H1 (cell line): Measurements from ENCODE around the gene CHMP6. TPM values are rescaled to one million over a fixed set of nuclear protein-coding genes. Genes with fewer than 3 reads are reported as not detected.

ENCODE experiments used
- CTCF ChIA-PET: fragments of 300-600 bp; sonication (Branson Sonifier 250); formaldehyde crosslinking; loops from one replicate; lab custom pipeline; 2021; ENCODE audit not compliant: partially characterized antibody; lab: Charles Lee
- POLR2A ChIA-PET: fragments of 300-600 bp; sonication (Branson Sonifier 250); formaldehyde crosslinking; loops from one replicate; lab custom pipeline; 2021; ENCODE audit warnings: inconsistent platforms; ENCODE audit not compliant: partially characterized antibody; lab: Charles Lee
- DNase-seq, 2 experiments: peaks; one replicate each; pipeline versions ENCODE4 v3.0.0 to v3.0.0-alpha.2; 2010 to 2022; ENCODE audit warnings: low spot score in 2 of 2, low read depth in 1 of 2, mixed read lengths in 1 of 2
- FAIRE-seq: peaks from 2 replicates; lab custom pipeline; 2011; peaks lifted over from hg19 to GRCh38; lab: Jason Lieb, UNC
- H2AFZ ChIP-seq: 2 replicates; pipeline ENCODE4 v1.8.1; 2012; ENCODE audit warnings: low read length, inconsistent platforms
- H2AK5ac ChIP-seq: 2 replicates; pipeline ENCODE4 v1.6.1; 2013; ENCODE audit warnings: low read depth, low read length
- H2BK120ac ChIP-seq: replicated peaks from 2 replicates; pipeline ENCODE3; 2013; ENCODE audit warnings: low read depth, low read length, inconsistent platforms
- H2BK12ac ChIP-seq: 2 replicates; pipeline ENCODE4 v1.6.1; 2013; ENCODE audit warnings: low read depth, low read length
- H2BK15ac ChIP-seq: 2 replicates; pipeline ENCODE4 v1.6.1; 2013; ENCODE audit warnings: low read length
- H2BK20ac ChIP-seq: 2 replicates; pipeline ENCODE4 v1.6.1; 2013; ENCODE audit warnings: low read length
- H2BK5ac ChIP-seq: 2 replicates; pipeline ENCODE4 v1.6.1; 2013; ENCODE audit warnings: low read depth, low read length
- H3K14ac ChIP-seq: 2 replicates; pipeline ENCODE4 v1.6.1; 2013; ENCODE audit warnings: inconsistent platforms; ENCODE audit not compliant: insufficient read length
- H3K18ac ChIP-seq: 2 replicates; pipeline ENCODE4 v1.6.1; 2013; ENCODE audit warnings: low read length; ENCODE audit errors: extremely low read depth
- H3K23ac ChIP-seq: 2 replicates; pipeline ENCODE4 v1.6.1; 2013; ENCODE audit warnings: inconsistent platforms; ENCODE audit not compliant: insufficient read length
- H3K23me2 ChIP-seq: 2 replicates; pipeline ENCODE4 v1.6.1; 2013; ENCODE audit warnings: low read depth, low read length
- H3K27ac ChIP-seq: 2 replicates; pipeline ENCODE4 v1.6.1; 2011; ENCODE audit warnings: low read depth, low read length, inconsistent platforms
- H3K27me3 ChIP-seq, 4 experiments: replicated peaks in 1 of 4; 1 replicate in 1 of 4; 2 replicates in 3 of 4; pipeline versions ENCODE4 v1.6.1 to v1.8.1; 2011 to 2013; ENCODE audit warnings: low read length in 3 of 4, mild to moderate bottlenecking in 3 of 4, inconsistent platforms in 2 of 4, mixed read lengths in 2 of 4, moderate library complexity in 1 of 4; ENCODE audit not compliant: control insufficient read depth in 3 of 4, insufficient read depth in 3 of 4; ENCODE audit errors: extremely low read depth in 1 of 4
- H3K36me3 ChIP-seq, 4 experiments: 2 replicates each; pipeline versions ENCODE4 v1.6.1 to v1.8.1; 2011 to 2013; ENCODE audit warnings: mild to moderate bottlenecking in 4 of 4, low read length in 3 of 4, moderate library complexity in 2 of 4, control low read depth in 1 of 4, inconsistent platforms in 1 of 4; ENCODE audit not compliant: insufficient read depth in 4 of 4, control insufficient read depth in 2 of 4
- H3K4ac ChIP-seq: replicated peaks from 2 replicates; pipeline ENCODE3; 2013; ENCODE audit warnings: low read length, low read depth, mixed read lengths, inconsistent platforms; ENCODE audit not compliant: insufficient read length
- H3K4me1 ChIP-seq, 4 experiments: replicated peaks in 1 of 4; 1 replicate in 1 of 4; 2 replicates in 3 of 4; pipeline versions ENCODE4 v1.6.1 to v1.8.1; 2011 to 2013; ENCODE audit warnings: low read length in 3 of 4, inconsistent platforms in 2 of 4, mixed read lengths in 1 of 4; ENCODE audit not compliant: insufficient read depth in 4 of 4, control insufficient read depth in 3 of 4
- H3K4me2 ChIP-seq, 2 experiments: 2 replicates each; pipeline versions ENCODE4 v1.6.1 to v1.8.1; 2011 to 2013; ENCODE audit warnings: low read depth in 2 of 2, low read length in 2 of 2, control low read depth in 1 of 2, inconsistent platforms in 1 of 2, mild to moderate bottlenecking in 1 of 2; ENCODE audit not compliant: insufficient read depth in 1 of 2
- H3K4me3 ChIP-seq, 4 experiments: fragments of 200-600, 300-600 bp in 1 of 4; sonication (generic), shearing (Covaris generic), sonication (Bioruptor Twin) in 1 of 4; 2 replicates each; pipeline versions ENCODE4 v1.5.1 to v1.8.1; 2011 to 2016; ENCODE audit warnings: low read length in 4 of 4, low read depth in 3 of 4, control low read depth in 2 of 4, inconsistent platforms in 2 of 4, mild to moderate bottlenecking in 2 of 4, mixed read lengths in 1 of 4, moderate library complexity in 1 of 4; ENCODE audit not compliant: insufficient read depth in 2 of 4; ENCODE audit errors: extremely low read depth in 1 of 4
- H3K56ac ChIP-seq: replicated peaks from 2 replicates; pipeline ENCODE3; 2013; ENCODE audit warnings: low read depth, mild to moderate bottlenecking, mixed read lengths, low read length, inconsistent platforms; ENCODE audit not compliant: insufficient read length
- H3K79me1 ChIP-seq: 2 replicates; pipeline ENCODE4 v1.6.1; 2013; ENCODE audit warnings: low read depth, low read length, control low read depth
- H3K79me2 ChIP-seq, 2 experiments: 2 replicates each; pipeline versions ENCODE4 v1.6.1 to v1.8.1; 2012 to 2013; ENCODE audit warnings: low read length in 2 of 2, mild to moderate bottlenecking in 2 of 2, inconsistent platforms in 1 of 2; ENCODE audit not compliant: insufficient read depth in 2 of 2, control insufficient read depth in 1 of 2
- H3K9ac ChIP-seq, 4 experiments: replicated peaks in 1 of 4; 1 replicate in 1 of 4; 2 replicates in 3 of 4; pipeline versions ENCODE4 v1.6.1 to v1.8.1; 2011 to 2013; ENCODE audit warnings: low read depth in 3 of 4, low read length in 3 of 4, control low read depth in 2 of 4, mild to moderate bottlenecking in 2 of 4, moderate library complexity in 2 of 4, inconsistent platforms in 1 of 4; ENCODE audit errors: extremely low read depth in 1 of 4
- H3K9me3 ChIP-seq, 2 experiments: 2 replicates each; pipeline versions ENCODE4 v1.6.1 to v1.8.1; 2012 to 2013; ENCODE audit warnings: mild to moderate bottlenecking in 2 of 2, moderate library complexity in 2 of 2, control low read depth in 1 of 2, inconsistent platforms in 1 of 2, low read depth in 1 of 2, low read length in 1 of 2, mixed read lengths in 1 of 2; ENCODE audit not compliant: insufficient read depth in 2 of 2
- H4K20me1 ChIP-seq, 2 experiments: replicated peaks in 1 of 2; 2 replicates each; pipeline versions ENCODE3 to v1.8.1; 2011 to 2013; ENCODE audit warnings: inconsistent platforms in 2 of 2, low read length in 2 of 2, mild to moderate bottlenecking in 1 of 2; ENCODE audit not compliant: insufficient read depth in 2 of 2, control insufficient read depth in 1 of 2
- H4K5ac ChIP-seq: 2 replicates; pipeline ENCODE4 v1.6.1; 2013; ENCODE audit warnings: low read length, low read depth, mixed read lengths, inconsistent platforms; ENCODE audit not compliant: insufficient read length
- H4K8ac ChIP-seq: 2 replicates; pipeline ENCODE4 v1.8.0; 2013; ENCODE audit warnings: mild to moderate bottlenecking, moderate library complexity, low read length, inconsistent platforms; ENCODE audit not compliant: insufficient read depth; ENCODE audit errors: extremely low read depth
- H4K91ac ChIP-seq: replicated peaks from 2 replicates; pipeline ENCODE3; 2013; ENCODE audit warnings: low read length, mixed read lengths, inconsistent platforms; ENCODE audit not compliant: insufficient read length
- ASH2L ChIP-seq: fragments of 200-600, 300-600 bp; sonication (generic); IDR thresholded peaks from one replicate; pipeline ENCODE4 v1.7.1; 2017; ENCODE audit warnings: low read length
- BRCA1 ChIP-seq: IDR thresholded peaks from 2 replicates; pipeline ENCODE4 v1.6.1; 2012; ENCODE audit warnings: low read depth, low read length, improper control_type of control experiment
- CBX5 ChIP-seq: fragments of 300-800, 300-1000 bp; sonication (generic); IDR thresholded peaks from 2 replicates; pipeline ENCODE4 v1.7.1; 2016; ENCODE audit warnings: antibody characterized with exemption, low read length, low read depth
- CEBPB ChIP-seq: IDR thresholded peaks from 2 replicates; pipeline ENCODE4 v1.6.1; 2012; ENCODE audit warnings: low read depth, low read length
- CTBP2 ChIP-seq: IDR thresholded peaks from 2 replicates; pipeline ENCODE4 v1.7.0; 2011; ENCODE audit warnings: borderline replicate concordance, mild to moderate bottlenecking, moderate library complexity, mixed read lengths, low read length; ENCODE audit not compliant: insufficient read depth, insufficient read length
- HDAC6 ChIP-seq: IDR thresholded peaks from one replicate; pipeline ENCODE4 v1.7.1; 2012; ENCODE audit warnings: low read depth, mild to moderate bottlenecking, inconsistent platforms, low read length, moderate library complexity
- KDM4A ChIP-seq: IDR thresholded peaks from one replicate; pipeline ENCODE4 v1.7.1; 2012; ENCODE audit warnings: low read depth, mild to moderate bottlenecking, moderate library complexity, low read length, inconsistent platforms; ENCODE audit not compliant: severe bottlenecking
- SIX5 ChIP-seq: IDR thresholded peaks from 2 replicates; pipeline ENCODE4 v1.6.1; 2011; ENCODE audit warnings: mild to moderate bottlenecking, low read depth, low read length
- SP4 ChIP-seq: IDR thresholded peaks from 2 replicates; pipeline ENCODE4 v1.6.1; 2012; ENCODE audit warnings: low read length, inconsistent platforms
- TCF12 ChIP-seq: IDR thresholded peaks from 2 replicates; pipeline ENCODE4 v1.6.1; 2011; ENCODE audit warnings: low read depth, mild to moderate bottlenecking, low read length
- TEAD4 ChIP-seq: IDR thresholded peaks from 2 replicates; pipeline ENCODE4 v1.6.1; 2012; ENCODE audit warnings: low read depth, low read length, inconsistent platforms, mixed read lengths
- WGBS, 2 experiments: shearing (Covaris generic) in 1 of 2; methylation state at CpG; one replicate each; pipeline versions ENCODE4 v1.1.6 to v1.1.7; 2013 to 2015; ENCODE audit warnings: low lambda C conversion rate in 2 of 2, mixed read lengths in 2 of 2, inconsistent platforms in 1 of 2, low coverage in 1 of 2, missing lambda C conversion rate in 1 of 2; ENCODE audit not compliant: insufficient replicate concordance in 2 of 2, insufficient coverage in 1 of 2, insufficient read length in 1 of 2; ENCODE audit errors: extremely low coverage in 1 of 2, missing lambda C conversion rate in 1 of 2; 5-methylcytosine and 5-hydroxymethylcytosine counted together
- polyA plus RNA-seq, 7 experiments: library from polyadenylated mRNA; depleted of rRNA in 3 of 7; stranded (reverse) in 5 of 7; unstranded in 2 of 7; fragments of >200 nt in 5 of 7; fragments of 200-250 nt in 2 of 7; gene quantifications; 1 replicate in 5 of 7; 2 replicates in 1 of 7; 4 replicates in 1 of 7; pipeline versions ENCODE4 v1.2.1 to v1.2.3, GENCODE V29; 2011 to 2013; ENCODE audit warnings: missing spikeins in 2 of 7, mixed read lengths in 2 of 7
- total RNA-seq: library from RNA; stranded (reverse); fragmentation: NEBNext Ultra II Directional; extraction: Animal tissue kit (Norgen Biotek cat#: 25700); gene quantifications from 2 replicates; pipeline ENCODE4 v1.2.1, GENCODE V29; 2021

Gene CHMP6
- total and polyA plus RNA-seq, 2 of the 8 experiments (the other 6 are each of a cell fraction or from before 2014, with no cell fraction given), result 15.7 to 24.3 TPM

- Histone ChIP-seq H4K91ac (no peak overlapping the region), H2BK20ac (no peak overlapping the region), H2BK5ac (no peak overlapping the region), H3K4me2 (no peak overlapping the region), H2BK120ac (no peak overlapping the region), H3K9ac (no peak overlapping the region), H3K4me1 (peaks cover 0 to 3% (median 0%) of the 10 kb centered on the region in 4 experiments; a peak in 3 of 7 replicates), H3K56ac (no peak overlapping the region), H3K79me1 (no peaks in the 10 kb centered on the region), H3K4me3 (no peak overlapping the region), H2AFZ (no peak overlapping the region), H4K5ac (no peak overlapping the region), H3K79me2 (no peaks in the 10 kb centered on the region), H3K27ac (no peak overlapping the region)
- no peak for DNase-seq
- 87% methylated on average over 22 of the region's 22 CpGs; no CpG with 5 or more reads in 1 of the 2 experiments for WGBS, 2 experiments
- POLR2A ChIA-PET, result interaction anchor here (5.9 kb wide), 1 partner anchor 10 kb away, joined by 41 read pairs; the partner anchor contains the start of gene BAIAP2
- TF ChIP-seq TEAD4 (no peak), CTBP2 (no peak), ASH2L (no peak), BRCA1 (no peak), SIX5 (no peak), CEBPB (no peak), CBX5 (no peak), SP4 (no peak), KDM4A (no peak), HDAC6 (no peak), TCF12 (no peak)
- TF ChIP-seq, all 59 proteins: peak for 0
- H4K8ac ChIP-seq, result peak overlapping the region; percentile 65; the same call in 1 of the 2 replicates
- no peak overlapping the region for H3K4ac ChIP-seq
- H2BK12ac ChIP-seq, result no peak overlapping the region
- H4K20me1 ChIP-seq, result peaks cover 0 to 3% of the 10 kb centered on the region in 2 experiments
- H3K23ac ChIP-seq, result no peak overlapping the region
- H2BK15ac ChIP-seq, result no peak overlapping the region
- H2AK5ac ChIP-seq, result no peak overlapping the region
- no peaks in the 10 kb centered on the region for H3K36me3 ChIP-seq
- no peak overlapping the region for H3K18ac ChIP-seq
- no peak overlapping the region for H3K14ac ChIP-seq
- FAIRE-seq, result no peak
- H3K27me3 ChIP-seq, result no peaks in the 10 kb centered on the region; a peak in 3 of 7 replicates
- H3K23me2 ChIP-seq, result no peaks in the 10 kb centered on the region
- no peaks in the 10 kb centered on the region; a peak in 1 of 4 replicates for H3K9me3 ChIP-seq
- CTCF ChIA-PET, result interaction anchor here (0.7 to 12.9 kb wide), 15 partner anchors 11 to 512 kb away, joined by 3 to 110 read pairs (median 7); no protein-coding TSS in a partner anchor
Observed at GRCh38 chr17:81025741-81026129, 34.1 kb downstream of the CHMP6 start.
